Mucosa of descending colon (tissue), 3 donors: ENCODE results near the gene PTPRK. TPM values are rescaled to one million over a fixed set of nuclear protein-coding genes. Genes with fewer than 3 reads are reported as not detected.

Experiments used
- ATAC-seq: fragments of 200-7000 bp; cut with Tn5 transposase; one replicate; pipeline ENCODE4 v1.9.1; 2020; ENCODE audit warnings: mild to moderate bottlenecking, moderate library complexity
- DNase-seq, 3 donors: peaks; one replicate each; pipeline ENCODE4 v3.0.0-alpha.2; 2020
- H3K36me3 ChIP-seq: fragments of 200-600 bp; one replicate; pipeline ENCODE4 v1.8.0; 2021; ENCODE audit warnings: low read depth, mild to moderate bottlenecking
- H3K4me1 ChIP-seq: fragments of 200-600 bp; one replicate; pipeline ENCODE4 v1.8.0; 2021; ENCODE audit warnings: low read depth, mild to moderate bottlenecking
- H3K4me3 ChIP-seq: fragments of 200-600 bp; one replicate; pipeline ENCODE4 v1.8.0; 2021; ENCODE audit warnings: mild to moderate bottlenecking
- H3K9me3 ChIP-seq: fragments of 200-600 bp; one replicate; pipeline ENCODE4 v1.8.0; 2021; ENCODE audit warnings: mild to moderate bottlenecking
- intact Hi-C, 2 donors: fragments of 100-400 bp; cut with DNase I in 1 of 2; cut with micrococcal nuclease in 1 of 2; formaldehyde crosslinking; loops; one replicate each; pipeline versions ENCODE4 v1.11.0 to v1.11.1; 2022; cut with DNase I, micrococcal nuclease
- total RNA-seq, 3 donors: library from RNA; stranded (reverse); fragmentation: NEBNext Ultra II Directional in 2 of 3; extraction: Animal tissue kit (Norgen Biotek cat#: 25700) in 2 of 3; gene quantifications; one replicate each; pipeline versions ENCODE4 v1.2.1 to v1.2.4, GENCODE V29; 2021 to 2023
- TF ChIP-seq, protein P1 (sequence below): fragments of 200-600 bp; IDR thresholded peaks from one replicate; pipeline ENCODE4 v1.8.0; 2022; ENCODE audit warnings: antibody characterized with exemption, mild to moderate bottlenecking
- donor health status: DM: no; HTN: no; CAD: no; lungs with moderate emphysema.
- donor health status: DM: no; HTN: no; CAD: no.
- donor health status: DM: no; HTN: yes; CAD: no.

Gene PTPRK
- total RNA-seq, 3 donors from 2014 or later: 75.9 to 159 (median 86.7) TPM

DNA sequence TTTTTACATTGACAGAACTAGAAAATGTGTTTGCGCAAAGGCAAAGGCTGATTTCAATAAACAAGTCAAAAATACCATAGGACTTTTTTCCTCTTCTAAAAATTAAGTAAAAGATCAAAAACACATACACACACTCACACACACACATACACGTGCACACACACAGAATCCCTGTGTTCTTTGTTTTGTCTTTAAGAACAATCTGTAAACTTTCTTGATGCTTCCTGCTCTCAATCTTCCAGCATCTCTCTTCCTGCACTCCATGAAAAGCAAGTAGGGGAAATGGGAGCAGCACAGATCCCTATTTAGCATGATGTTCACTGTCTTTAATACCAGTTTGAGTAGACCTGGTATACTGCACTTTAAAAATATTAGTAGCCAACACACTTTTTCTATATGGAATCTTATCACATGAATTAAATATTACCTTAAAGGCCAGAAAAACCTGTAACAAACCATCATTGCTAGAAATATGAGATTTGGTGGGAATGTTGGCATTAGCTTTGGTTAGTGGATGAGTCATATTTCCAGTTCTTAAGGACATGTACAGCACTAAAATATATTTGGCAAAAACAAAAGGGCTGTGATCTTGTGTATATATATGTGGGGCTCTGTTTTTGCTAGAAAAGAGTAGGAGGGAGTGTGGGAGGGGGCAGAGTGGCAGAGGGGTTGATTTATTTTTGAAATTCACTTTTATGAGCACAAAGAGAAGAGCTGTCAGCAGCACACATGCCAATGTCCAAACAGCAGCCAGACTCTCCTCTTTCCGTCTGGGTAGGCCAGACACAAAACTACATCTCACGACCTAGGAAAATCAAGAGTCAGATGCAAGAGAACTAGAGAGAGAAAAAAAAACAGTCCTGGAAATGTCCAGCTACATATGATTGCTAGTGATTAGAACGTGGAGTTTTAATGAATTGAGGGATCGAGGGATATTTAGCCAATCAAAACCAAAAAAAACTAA, 4.6 kb downstream of the PTPRK start:
- TF ChIP-seq, protein P1, sequence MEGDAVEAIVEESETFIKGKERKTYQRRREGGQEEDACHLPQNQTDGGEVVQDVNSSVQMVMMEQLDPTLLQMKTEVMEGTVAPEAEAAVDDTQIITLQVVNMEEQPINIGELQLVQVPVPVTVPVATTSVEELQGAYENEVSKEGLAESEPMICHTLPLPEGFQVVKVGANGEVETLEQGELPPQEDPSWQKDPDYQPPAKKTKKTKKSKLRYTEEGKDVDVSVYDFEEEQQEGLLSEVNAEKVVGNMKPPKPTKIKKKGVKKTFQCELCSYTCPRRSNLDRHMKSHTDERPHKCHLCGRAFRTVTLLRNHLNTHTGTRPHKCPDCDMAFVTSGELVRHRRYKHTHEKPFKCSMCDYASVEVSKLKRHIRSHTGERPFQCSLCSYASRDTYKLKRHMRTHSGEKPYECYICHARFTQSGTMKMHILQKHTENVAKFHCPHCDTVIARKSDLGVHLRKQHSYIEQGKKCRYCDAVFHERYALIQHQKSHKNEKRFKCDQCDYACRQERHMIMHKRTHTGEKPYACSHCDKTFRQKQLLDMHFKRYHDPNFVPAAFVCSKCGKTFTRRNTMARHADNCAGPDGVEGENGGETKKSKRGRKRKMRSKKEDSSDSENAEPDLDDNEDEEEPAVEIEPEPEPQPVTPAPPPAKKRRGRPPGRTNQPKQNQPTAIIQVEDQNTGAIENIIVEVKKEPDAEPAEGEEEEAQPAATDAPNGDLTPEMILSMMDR: no peak
- no peak for ATAC-seq
- no peaks in the 10 kb centered on the region for H3K9me3 ChIP-seq
- DNase-seq: no peak
- intact Hi-C loops: no loop called here
- peaks cover 34% of the 10 kb centered on the region for H3K4me1 ChIP-seq
- H3K36me3 ChIP-seq: no peaks in the 10 kb centered on the region
- no peak overlapping the region for H3K4me3 ChIP-seq

DNA sequence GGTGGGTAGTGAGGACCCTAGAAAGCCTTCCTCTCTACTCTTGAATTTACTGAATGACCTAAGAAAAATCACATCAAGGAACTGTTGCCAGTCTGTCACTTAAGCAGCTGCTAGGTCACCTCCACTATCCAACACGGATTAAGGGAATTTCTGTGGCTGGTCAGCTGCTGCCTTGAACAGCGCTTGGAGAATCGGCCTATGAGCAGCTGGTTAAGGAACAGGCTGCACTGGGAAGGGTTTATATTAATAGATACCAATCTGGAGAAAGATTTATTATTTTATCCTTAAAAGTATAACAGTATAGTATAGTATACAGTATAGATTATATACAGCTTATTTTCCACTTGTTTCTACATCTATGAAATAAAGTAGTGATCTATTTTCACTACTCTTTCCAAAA, 6.5 kb downstream of the PTPRK start:
- ATAC-seq (no peak), DNase-seq (no peak)
- TF ChIP-seq, protein P1: no peak
- intact Hi-C loops: no loop called here
- H3K36me3 ChIP-seq: no peaks in the 10 kb centered on the region
- no peaks in the 10 kb centered on the region for H3K9me3 ChIP-seq
- peaks cover 34% of the 10 kb centered on the region for H3K4me1 ChIP-seq
- no peak overlapping the region for H3K4me3 ChIP-seq

DNA sequence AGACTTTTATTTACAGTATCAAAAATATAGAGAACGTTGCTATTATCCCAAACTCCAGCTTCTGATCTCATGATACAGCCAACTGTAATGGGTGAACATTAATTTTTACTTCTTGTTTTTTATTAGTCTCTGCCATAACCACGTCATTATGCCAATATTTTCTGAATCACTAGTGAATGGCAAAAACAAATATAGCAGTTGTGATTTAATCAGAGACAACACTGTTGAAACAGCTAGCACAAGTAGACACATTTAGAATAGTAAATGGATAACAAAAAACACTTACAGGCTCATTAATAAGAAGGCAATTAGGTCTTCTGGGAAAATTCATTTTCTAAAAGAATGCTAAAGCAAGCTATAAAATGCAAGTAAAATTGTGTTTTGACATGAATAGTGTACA, 8.1 kb downstream of the PTPRK start:
- DNase-seq (no peak), ATAC-seq (no peak)
- peaks cover 36% of the 10 kb centered on the region for H3K4me1 ChIP-seq
- no peaks in the 10 kb centered on the region for H3K9me3 ChIP-seq
- H3K4me3 ChIP-seq: no peak overlapping the region
- intact Hi-C loops: no loop called here
- no peaks in the 10 kb centered on the region for H3K36me3 ChIP-seq
- TF ChIP-seq, protein P1: no peak

DNA sequence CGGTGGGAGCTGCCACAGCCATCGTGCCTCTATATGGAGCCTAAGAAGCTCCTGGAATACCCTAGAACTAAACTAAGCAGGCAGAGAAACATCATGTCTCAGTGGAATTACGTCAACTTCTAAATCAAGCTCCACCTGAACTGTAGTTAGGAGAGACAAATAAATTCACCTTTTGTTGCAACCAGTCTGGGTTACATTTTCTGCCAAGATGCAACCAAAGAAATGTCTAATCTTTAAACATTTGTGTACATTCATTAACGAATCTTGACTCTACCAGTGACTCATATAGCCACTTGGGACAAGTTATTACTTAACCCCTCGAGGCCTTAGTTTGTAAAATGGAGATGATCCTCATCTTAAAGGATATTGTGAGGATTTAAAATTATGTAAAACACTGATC, 8.9 kb downstream of the PTPRK start:
- no peak for DNase-seq
- no peaks in the 10 kb centered on the region for H3K36me3 ChIP-seq
- intact Hi-C loops: no loop called here
- peak; percentile 35 for ATAC-seq
- peaks cover 34% of the 10 kb centered on the region for H3K4me1 ChIP-seq
- TF ChIP-seq, protein P1: no peak
- H3K4me3 ChIP-seq: no peak overlapping the region
- no peaks in the 10 kb centered on the region for H3K9me3 ChIP-seq

DNA sequence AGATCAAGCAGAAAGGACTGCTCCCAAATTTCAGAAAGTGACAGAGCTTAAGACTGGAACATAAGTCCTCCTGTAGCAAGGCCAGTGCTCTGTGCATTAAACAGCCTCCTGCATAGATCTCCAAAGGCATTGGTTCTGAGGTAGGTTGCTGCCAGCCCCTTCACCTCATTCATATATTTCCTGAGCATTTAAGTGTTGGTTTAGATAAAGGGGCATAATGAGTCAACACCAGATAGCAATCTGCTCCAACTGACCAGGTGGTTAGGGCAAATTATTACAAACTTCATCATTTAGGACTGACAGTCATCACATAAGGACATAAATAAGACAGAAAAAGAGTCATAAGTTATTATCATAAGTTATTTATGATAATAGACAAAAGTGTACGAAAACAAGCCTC, 10.7 kb downstream of the PTPRK start:
- ATAC-seq (no peak), DNase-seq (no peak)
- H3K36me3 ChIP-seq: no peaks in the 10 kb centered on the region
- TF ChIP-seq, protein P1: no peak
- intact Hi-C loops: no loop called here
- H3K9me3 ChIP-seq: no peaks in the 10 kb centered on the region
- no peak overlapping the region for H3K4me3 ChIP-seq
- peaks cover 30% of the 10 kb centered on the region for H3K4me1 ChIP-seq
